HG03342 (cell line): ENCODE data around the gene SPPL2B.
"Not testable (repeated sequence)": the region's sequence is repeated elsewhere in the genome, so short reads cannot be mapped to it uniquely, and the experiment has no call there.

Source experiments
- ATAC-seq: cut with Tn5 transposase; IDR thresholded peaks from one replicate; pipeline ENCODE4 v1.9.1; 2021; ENCODE audit warnings: mild to moderate bottlenecking, moderate library complexity; ENCODE audit not compliant: unreplicated experiment

The SPPL2B gene

GRCh38 chr19:2336528-2337328 lies 8.2 kb downstream of the SPPL2B start:
- no peak for ATAC-seq

DNA sequence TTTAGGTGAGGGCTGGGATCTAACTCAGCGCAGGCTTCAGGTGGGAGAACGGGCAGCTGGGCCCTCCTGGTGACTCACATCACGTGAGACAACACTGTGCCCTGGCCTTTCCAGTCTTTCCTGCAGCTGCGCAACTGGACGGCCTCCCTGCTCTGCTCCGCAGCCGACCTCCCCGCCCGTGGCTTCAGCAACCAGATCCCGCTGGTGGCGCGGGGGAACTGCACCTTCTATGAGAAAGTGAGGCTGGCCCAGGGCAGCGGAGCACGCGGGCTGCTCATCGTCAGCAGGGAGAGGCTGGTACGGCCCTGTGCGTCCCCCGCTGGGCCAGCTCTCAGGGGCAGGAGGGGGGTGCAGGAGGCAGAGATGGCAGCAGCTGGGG lies 8.8 kb downstream of the SPPL2B start:
- no peak for ATAC-seq

DNA sequence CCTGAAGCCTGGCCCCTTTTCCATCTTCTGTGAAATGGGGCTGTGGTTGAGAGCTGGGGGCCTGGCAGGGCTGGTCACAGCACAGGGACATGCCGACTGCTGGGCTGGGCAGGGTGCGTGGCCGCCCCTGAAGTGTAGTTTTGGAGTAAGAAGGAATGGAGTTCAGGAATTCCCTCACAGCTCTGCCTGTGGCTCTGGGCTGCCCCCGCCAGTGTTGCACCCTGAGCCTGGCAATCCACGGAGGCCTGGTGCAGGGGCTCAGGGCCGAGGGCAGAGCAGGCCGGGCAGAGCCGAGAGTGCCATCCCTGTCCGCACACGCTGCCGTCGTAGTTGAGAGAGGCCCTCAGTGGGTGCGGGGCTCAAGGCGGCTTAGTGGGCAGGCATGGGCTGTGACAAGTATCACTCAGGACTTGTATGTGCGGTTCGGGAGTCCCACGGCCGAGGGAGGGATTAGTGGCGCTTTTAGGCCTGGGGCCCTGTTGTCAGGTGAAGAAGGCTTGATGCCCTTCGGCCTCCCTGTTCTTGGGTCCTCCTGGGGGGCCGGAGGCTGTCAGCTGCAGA lies 9.7 kb downstream of the SPPL2B start:
- no peak for ATAC-seq

- ATAC-seq = no peak
These were observed 10.5 kb downstream of the SPPL2B start for GRCh38 chr19:2338751-2339643.

- ATAC-seq = no peak
These were observed 11.3 kb downstream of the SPPL2B start for GRCh38 chr19:2339644-2340310.

DNA sequence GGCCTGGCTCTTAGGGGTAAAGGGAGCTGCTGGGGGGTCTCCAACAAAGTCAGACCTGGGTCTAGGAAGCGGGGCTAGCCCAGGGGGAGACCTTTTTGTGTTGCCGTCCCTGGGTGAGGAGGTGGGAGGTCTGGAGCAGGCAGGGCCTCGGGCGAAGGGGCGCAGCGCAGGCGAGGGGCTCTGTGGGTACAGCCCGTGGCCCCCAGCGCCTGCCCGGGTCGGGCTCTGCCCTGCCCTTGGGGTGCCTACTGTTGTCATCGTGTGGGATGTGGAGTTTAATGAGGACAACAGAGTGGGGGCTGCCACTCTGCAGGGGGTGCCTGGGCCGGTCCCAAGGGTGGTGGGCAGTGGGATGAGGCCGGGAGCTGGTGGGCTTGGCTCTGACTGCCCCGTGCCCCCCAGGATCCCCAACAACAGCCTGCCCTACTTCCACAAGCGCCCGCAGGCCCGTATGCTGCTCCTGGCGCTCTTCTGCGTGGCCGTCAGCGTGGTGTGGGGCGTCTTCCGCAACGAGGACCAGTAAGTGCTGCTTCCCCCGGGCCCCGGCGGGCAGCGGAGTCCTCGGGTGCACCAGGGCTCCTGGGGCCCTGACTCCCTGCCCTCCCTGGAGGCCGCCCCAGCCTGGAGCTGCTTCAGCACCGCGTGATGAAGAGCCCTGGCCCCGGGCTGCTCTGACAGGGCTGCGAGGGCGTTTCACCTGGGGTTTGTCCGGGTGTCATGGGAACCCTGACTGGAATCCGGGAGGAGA lies 12.2 kb downstream of the SPPL2B start:
- ATAC-seq = no peak

DNA sequence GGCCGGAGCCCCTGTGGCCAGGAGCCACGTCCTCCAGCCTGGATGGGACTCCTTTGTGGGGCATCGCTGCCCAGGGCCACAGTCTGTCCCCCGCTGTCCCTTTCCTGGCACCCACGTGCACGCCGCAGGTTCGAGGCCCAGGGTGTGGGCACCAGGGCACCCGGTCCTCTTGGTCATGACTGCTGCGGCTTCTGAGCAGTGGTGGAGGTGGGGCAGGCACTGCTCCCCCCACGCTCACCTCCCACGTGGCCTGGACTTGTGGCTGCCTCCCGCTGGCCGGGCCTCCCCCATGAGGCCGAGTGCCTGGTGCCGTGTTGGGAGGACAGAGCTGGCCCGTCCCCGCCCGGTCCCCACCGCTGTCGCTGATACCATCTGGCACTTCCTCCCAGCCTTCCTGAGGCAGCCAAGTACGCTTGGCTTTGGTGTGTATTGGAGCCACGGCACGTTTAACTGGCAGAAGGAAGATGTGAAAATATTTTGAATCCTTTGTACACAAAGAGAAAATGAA lies 12.8 kb downstream of the SPPL2B start:
- ATAC-seq = no peak

GRCh38 chr19:2341982-2342381 lies 13.5 kb downstream of the SPPL2B start:
- no peak for ATAC-seq

GRCh38 chr19:2342656-2343288 lies 14.3 kb downstream of the SPPL2B start:
- no peak for ATAC-seq

GRCh38 chr19:2343289-2343982 lies 15.0 kb downstream of the SPPL2B start:
- ATAC-seq = no peak

DNA sequence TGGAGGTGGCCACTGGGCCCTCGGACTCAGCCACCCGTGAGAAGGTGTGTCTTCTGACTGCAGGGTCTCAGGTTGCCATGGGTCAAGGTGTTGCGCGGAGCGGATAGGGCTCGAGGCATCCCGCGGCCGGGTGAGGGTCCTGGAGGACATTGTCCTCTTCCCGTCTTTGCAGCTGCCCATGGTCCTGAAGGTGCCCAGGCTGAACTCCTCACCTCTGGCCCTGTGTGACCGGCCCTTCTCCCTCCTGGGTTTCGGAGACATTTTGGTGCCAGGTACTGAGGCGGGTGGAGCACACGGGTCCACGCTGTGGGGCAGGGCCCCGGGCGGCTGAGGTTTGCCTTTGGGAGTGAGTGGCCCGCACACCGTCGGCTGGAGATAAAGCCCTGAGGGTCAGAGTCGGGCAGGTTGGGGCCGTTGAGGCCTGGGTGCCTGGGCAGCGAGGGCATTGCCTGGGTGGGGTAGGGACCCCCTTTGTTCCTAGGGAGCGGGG lies 15.9 kb downstream of the SPPL2B start:
- no peak for ATAC-seq

DNA sequence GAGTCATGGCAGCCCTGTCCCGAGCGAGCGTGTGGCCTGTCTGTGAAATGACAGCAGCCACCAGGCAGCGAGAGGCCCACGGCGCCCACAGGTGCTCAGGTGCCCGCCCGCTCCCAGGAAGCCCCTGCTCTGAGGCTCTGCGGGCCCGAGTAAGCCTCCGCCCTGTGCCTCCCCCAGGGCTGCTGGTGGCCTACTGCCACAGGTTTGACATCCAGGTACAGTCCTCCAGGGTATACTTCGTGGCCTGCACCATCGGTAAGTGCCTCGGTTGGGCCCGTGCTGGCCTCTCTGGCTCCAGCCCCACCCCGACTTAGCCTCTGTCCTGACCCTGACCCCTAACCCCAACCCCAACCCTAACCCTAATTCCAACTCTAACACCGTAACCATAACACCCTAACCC lies 16.6 kb downstream of the SPPL2B start:
- ATAC-seq = no peak

DNA sequence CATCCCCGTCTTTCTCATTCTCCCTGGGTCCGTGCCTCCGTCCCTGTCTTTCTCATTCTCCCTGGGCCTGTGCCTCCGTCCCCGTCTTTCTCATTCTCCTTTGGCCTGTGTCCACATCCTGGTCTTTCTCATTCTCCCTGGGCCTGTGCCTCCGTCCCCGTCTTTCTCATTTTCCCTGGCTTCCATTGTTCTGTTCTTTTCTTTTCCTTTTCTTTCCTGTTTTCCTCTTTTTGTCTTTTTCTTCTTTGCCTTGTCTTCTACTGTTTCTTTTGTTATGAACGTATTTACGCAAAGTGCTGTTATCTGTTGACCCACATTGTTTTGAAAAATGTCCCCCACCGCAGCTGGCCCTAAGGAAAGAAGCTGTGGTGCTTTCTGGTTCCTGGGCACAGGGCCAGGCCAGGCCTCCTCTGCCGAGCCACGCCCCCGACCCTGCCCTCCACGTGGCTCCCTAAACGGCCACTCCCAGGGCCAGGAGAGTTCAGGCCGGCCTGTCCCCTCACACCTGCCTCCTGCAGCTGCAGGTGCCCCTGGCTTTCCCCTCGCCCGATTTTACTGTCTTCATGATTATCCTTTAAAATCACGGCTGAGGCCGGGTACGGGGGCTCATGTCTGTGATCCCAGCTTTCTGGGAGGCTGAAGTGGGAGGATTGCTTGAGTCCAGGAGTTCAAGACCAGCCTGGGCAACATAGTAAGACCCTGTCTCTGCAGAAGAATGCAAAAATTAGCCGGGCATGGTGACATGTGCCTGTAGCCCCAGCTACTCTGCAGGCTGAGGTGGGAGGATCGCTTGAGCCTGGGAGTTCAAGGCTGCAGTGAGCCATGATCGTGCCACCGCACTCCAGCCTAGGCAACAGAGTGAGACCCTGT lies 17.5 kb downstream of the SPPL2B start:
- ATAC-seq = no peak

GRCh38 chr19:2349818-2350217 lies 21.3 kb downstream of the SPPL2B start:
- not testable (repeated sequence) for ATAC-seq

- no peak for ATAC-seq
These were observed 22.2 kb downstream of the SPPL2B start for GRCh38 chr19:2350656-2351055.

GRCh38 chr19:2351591-2351990 lies 23.1 kb downstream of the SPPL2B start:
- ATAC-seq = no peak

GRCh38 chr19:2352121-2352520 lies 23.6 kb downstream of the SPPL2B start:
- no peak for ATAC-seq
